ENCODE measurements around the gene COPS6.

GRCh38 chr7:100111914-100112313 is 23.1 kb downstream of the COPS6 start:
- no peak for TF ChIP-seq MXI1 (IDR thresholded peaks at IDR 0.05; ENCODE audit: low read depth, low read length)
- TF ChIP-seq EZH2phosphoT487 (IDR thresholded peaks at IDR 0.05; ENCODE audit: borderline replicate concordance, low read depth), result no peak
- TF ChIP-seq POLR2AphosphoS5 (IDR thresholded peaks at IDR 0.05; ENCODE audit: low read depth, low read length), result no peak
- no peak for TF ChIP-seq CTCF (IDR thresholded peaks at IDR 0.05)
- no peak for TF ChIP-seq USF1 (IDR thresholded peaks at IDR 0.05; ENCODE audit: borderline replicate concordance, low read depth)
- no peak for TF ChIP-seq FOXJ3 (CRISPR knock-in tag; IDR thresholded peaks at IDR 0.05)
- TF ChIP-seq NRF1 (IDR thresholded peaks at IDR 0.05; ENCODE audit: low read depth, low read length), result no peak
- TF ChIP-seq JUND (IDR thresholded peaks at IDR 0.05), result no peak
- TF ChIP-seq SMC3 (IDR thresholded peaks at IDR 0.05; ENCODE audit: low read depth, low read length), result no peak
- no peak for TF ChIP-seq SIN3A (IDR thresholded peaks at IDR 0.05; ENCODE audit: borderline replicate concordance, low read depth, low read length)
- no peak for TF ChIP-seq RAD21 (IDR thresholded peaks at IDR 0.05; ENCODE audit: low read length)
- no peak for TF ChIP-seq NFIC (IDR thresholded peaks at IDR 0.05; ENCODE audit: borderline replicate concordance)
- no peak for TF ChIP-seq ZBTB33 (IDR thresholded peaks at IDR 0.05; ENCODE audit: borderline replicate concordance, low read depth)

All from SK-N-SH (cell line).